ENCODE measurements around the gene SAC3D1. TPM values are rescaled to one million over a fixed set of nuclear protein-coding genes. Genes with fewer than 3 reads are reported as not detected.

SAC3D1 gene
- total and polyA plus RNA-seq, 9 of the 15 experiments (the other 6 are each of a cell fraction or from before 2014, with no cell fraction given), result 0.20 to 35.2 (median 5.8) TPM

DNA sequence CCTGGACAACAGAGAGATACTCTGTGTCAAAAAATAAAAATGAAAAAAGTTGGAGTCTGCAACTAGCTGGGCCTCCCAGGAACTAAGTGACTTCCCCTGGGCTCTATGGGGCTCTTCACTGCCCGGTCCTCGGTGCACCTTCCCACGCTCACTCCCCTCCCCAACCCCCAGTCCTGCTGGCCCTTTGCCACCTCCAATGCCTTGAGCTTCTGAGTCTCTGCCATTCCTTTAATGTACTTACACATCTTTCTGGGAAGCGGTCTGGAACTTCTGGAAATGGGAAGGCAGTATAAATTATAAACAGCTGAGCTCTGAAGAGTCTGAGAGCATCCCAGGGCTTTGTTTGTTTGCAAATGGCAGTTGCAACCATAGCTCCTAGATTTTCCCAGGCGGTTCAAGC lies 38.3 kb upstream of the SAC3D1 start:
- Histone ChIP-seq H3K9me1 (ENCODE audit: control insufficient read depth, insufficient read depth, low read length) (no peaks in the 10 kb centered on the region), H3K27me3 (ENCODE audit: control insufficient read depth in 2 of 2, insufficient read depth in 2 of 2, low read length in 2 of 2) (no peaks in the 10 kb centered on the region), H3K4me1 (replicated peaks in 1 of 2; ENCODE audit: control insufficient read depth in 2 of 2, insufficient read depth in 2 of 2, low read length in 2 of 2) (peaks cover 14 to 20% of the 10 kb centered on the region in 2 experiments; a peak in 4 of 5 replicates), H3K9me3 (replicated peaks; ENCODE audit: control insufficient read depth, insufficient read depth, low read depth, low read length) (no peaks in the 10 kb centered on the region), H3K79me2 (ENCODE audit: control insufficient read depth, insufficient read depth, low read length) (no peaks in the 10 kb centered on the region), H3K9ac (ENCODE audit: insufficient read depth in 1 of 2, low read depth in 2 of 2, low read length in 2 of 2) (peak overlapping the region in 1 of 2 experiments; percentile 61; a peak in 1 of 4 replicates), H3K4me2 (ENCODE audit: insufficient read depth, low read length) (no peak overlapping the region), H3K4me3 (no peak overlapping the region), H3K27ac (ENCODE audit: extremely low read depth, low read depth, low read length) (no peak overlapping the region), H3K36me3 (ENCODE audit: control insufficient read depth, insufficient read depth, low read length) (no peaks in the 10 kb centered on the region), H2AFZ (ENCODE audit: low read depth, low read length) (no peak overlapping the region), H4K20me1 (replicated peaks; ENCODE audit: control insufficient read depth, insufficient read depth, low read length) (no peaks in the 10 kb centered on the region)
- intact Hi-C loops (cut with micrococcal nuclease) (no loop called here), in situ Hi-C loops (cut with MboI) (no loop called here)
- no TSS peak for BruUV-seq (replicated peaks)
- WGBS (ENCODE audit: insufficient coverage, low coverage, missing lambda C conversion rate), result 48% methylated on average over 5 of the region's 5 CpGs
- TF ChIP-seq NFIC (IDR thresholded peaks at IDR 0.05), result 0 out of 2 replicates have a peak, but pooled peaks have one; percentile 24
- no peak for TF ChIP-seq ETS2 (tag; IDR thresholded peaks at IDR 0.05; ENCODE audit: borderline replicate concordance, poor library complexity, severe bottlenecking)
- FAIRE-seq (no peak), DNase-seq (ENCODE audit: extremely low read depth in 1 of 4, low spot score in 3 of 4) (no peak), ATAC-seq (no peak)
- POLR2A ChIA-PET, result interaction anchor here (0.6 to 1.6 kb wide), 7 partner anchors 9 to 420 kb away, joined by 3 to 8 read pairs (median 4); partner anchors contain the start of genes ARL2, NEAT1 and TM7SF2
- CTCF ChIA-PET (ENCODE audit: low intra/inter-chr PET ratio), result no interaction called here

GRCh38 chr11:65003282-65003681 lies 37.7 kb upstream of the SAC3D1 start:
- H3K9me1 ChIP-seq (ENCODE audit: control insufficient read depth, insufficient read depth, low read length), result no peaks in the 10 kb centered on the region
- H3K36me3 ChIP-seq (ENCODE audit: control insufficient read depth, insufficient read depth, low read length), result no peaks in the 10 kb centered on the region
- 56% methylated on average over 7 of the region's 7 CpGs for WGBS (ENCODE audit: insufficient coverage, low coverage, missing lambda C conversion rate)
- ChIA-PET POLR2A (interaction anchor here (1.5 to 1.6 kb wide), 2 partner anchors 9 to 11 kb away, joined by 5 to 8 read pairs; partner anchors contain the start of gene ARL2), CTCF (ENCODE audit: low intra/inter-chr PET ratio) (no interaction called here)
- BruUV-seq (replicated peaks), result no TSS peak
- DNase-seq (ENCODE audit: extremely low read depth in 1 of 4, low spot score in 3 of 4), result no peak
- no peaks in the 10 kb centered on the region for H3K9me3 ChIP-seq (replicated peaks; ENCODE audit: control insufficient read depth, insufficient read depth, low read depth, low read length)
- H3K4me3 ChIP-seq, result no peak overlapping the region
- H3K79me2 ChIP-seq (ENCODE audit: control insufficient read depth, insufficient read depth, low read length), result no peaks in the 10 kb centered on the region
- FAIRE-seq, result no peak
- H3K4me2 ChIP-seq (ENCODE audit: insufficient read depth, low read length), result no peak overlapping the region
- H3K4me1 ChIP-seq (replicated peaks in 1 of 2; ENCODE audit: control insufficient read depth in 2 of 2, insufficient read depth in 2 of 2, low read length in 2 of 2), result peaks cover 14 to 15% of the 10 kb centered on the region in 2 experiments; a peak in 4 of 5 replicates
- ATAC-seq, result no peak
- peak overlapping the region in 1 of 2 experiments; percentile 65; a peak in 1 of 4 replicates for H3K9ac ChIP-seq (ENCODE audit: insufficient read depth in 1 of 2, low read depth in 2 of 2, low read length in 2 of 2)
- no peak overlapping the region for H3K27ac ChIP-seq (ENCODE audit: extremely low read depth, low read depth, low read length)
- in situ Hi-C loops (cut with MboI), result no loop called here
- no peaks in the 10 kb centered on the region for H4K20me1 ChIP-seq (replicated peaks; ENCODE audit: control insufficient read depth, insufficient read depth, low read length)
- no peak overlapping the region for H2AFZ ChIP-seq (ENCODE audit: low read depth, low read length)
- intact Hi-C loops (cut with micrococcal nuclease), result no loop called here
- no peaks in the 10 kb centered on the region for H3K27me3 ChIP-seq (ENCODE audit: control insufficient read depth in 2 of 2, insufficient read depth in 2 of 2, low read length in 2 of 2)
- TF ChIP-seq MIER1 (IDR thresholded peaks at IDR 0.05; ENCODE audit: low read depth), result peak; percentile 80
- TF ChIP-seq POU5F1 (IDR thresholded peaks at IDR 0.05; ENCODE audit: borderline replicate concordance, low read depth, low read length, partially characterized antibody), result no peak
- TF ChIP-seq SMAD3 (CRISPR knock-in tag; conservative IDR thresholded peaks at IDR 0.05), result no peak
- peak in 1 of 2 experiments; percentile 32; a peak in 1 of 4 replicates for TF ChIP-seq SIN3A (IDR thresholded peaks at IDR 0.05; ENCODE audit: borderline replicate concordance in 2 of 2, control insufficient read depth in 1 of 2, low read depth in 2 of 2, low read length in 2 of 2)
- TF ChIP-seq ARID2 (IDR thresholded peaks at IDR 0.05), result no peak
- TF ChIP-seq NCOA6 (IDR thresholded peaks at IDR 0.05), result no peak
- TF ChIP-seq GTF2A2 (tag; IDR thresholded peaks at IDR 0.05), result no peak
- TF ChIP-seq, protein P1, sequence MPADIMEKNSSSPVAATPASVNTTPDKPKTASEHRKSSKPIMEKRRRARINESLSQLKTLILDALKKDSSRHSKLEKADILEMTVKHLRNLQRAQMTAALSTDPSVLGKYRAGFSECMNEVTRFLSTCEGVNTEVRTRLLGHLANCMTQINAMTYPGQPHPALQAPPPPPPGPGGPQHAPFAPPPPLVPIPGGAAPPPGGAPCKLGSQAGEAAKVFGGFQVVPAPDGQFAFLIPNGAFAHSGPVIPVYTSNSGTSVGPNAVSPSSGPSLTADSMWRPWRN (IDR thresholded peaks at IDR 0.05; ENCODE audit: low read depth), result no peak
- TF ChIP-seq, protein P2, sequence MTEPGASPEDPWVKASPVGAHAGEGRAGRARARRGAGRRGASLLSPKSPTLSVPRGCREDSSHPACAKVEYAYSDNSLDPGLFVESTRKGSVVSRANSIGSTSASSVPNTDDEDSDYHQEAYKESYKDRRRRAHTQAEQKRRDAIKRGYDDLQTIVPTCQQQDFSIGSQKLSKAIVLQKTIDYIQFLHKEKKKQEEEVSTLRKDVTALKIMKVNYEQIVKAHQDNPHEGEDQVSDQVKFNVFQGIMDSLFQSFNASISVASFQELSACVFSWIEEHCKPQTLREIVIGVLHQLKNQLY (CRISPR knock-in tag; conservative IDR thresholded peaks at IDR 0.05), result no peak
